Activated CD8-positive, alpha-beta memory T cell treated with anti-CD3 and anti-CD28 coated beads for 4 hours (primary cell): ENCODE data around the gene RASAL3.
"Not testable (repeated sequence)": the region's sequence is repeated elsewhere in the genome, so short reads cannot be mapped to it uniquely, and the experiment has no call there.

Experiments
- DNase-seq, 2 donors: peaks; one replicate each; pipeline ENCODE4 v3.0.0-alpha.2; 2020; ENCODE audit warnings: low read depth in 2 of 2

The RASAL3 gene

DNA sequence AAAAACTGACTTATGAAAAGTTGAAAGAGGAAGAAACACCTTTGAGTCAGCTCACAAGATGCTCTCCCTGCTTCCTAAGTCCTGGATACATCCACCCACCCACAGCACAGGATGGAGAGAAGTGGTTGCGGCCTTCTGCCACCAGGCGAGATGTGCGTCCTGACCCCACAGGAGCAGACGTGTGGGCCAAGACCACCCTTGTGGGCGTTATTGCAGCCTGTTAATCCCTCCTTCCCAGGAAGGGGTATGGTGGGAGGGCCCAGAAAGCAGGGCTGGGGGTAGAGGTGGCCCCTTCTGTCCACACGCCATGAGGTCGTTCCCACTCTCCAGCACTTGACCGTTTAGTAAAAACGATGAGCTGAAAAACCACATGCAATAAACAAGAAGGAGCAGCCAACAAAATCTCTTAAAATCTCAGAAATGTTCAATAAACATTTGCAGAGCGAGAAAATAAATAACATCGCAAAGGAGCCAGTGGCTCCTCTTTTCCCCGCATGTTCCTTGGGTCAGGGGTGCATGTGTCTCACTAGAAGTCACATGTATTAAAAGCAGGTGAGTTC is 43.1 kb downstream of the RASAL3 start:
- no peak for DNase-seq

DNA sequence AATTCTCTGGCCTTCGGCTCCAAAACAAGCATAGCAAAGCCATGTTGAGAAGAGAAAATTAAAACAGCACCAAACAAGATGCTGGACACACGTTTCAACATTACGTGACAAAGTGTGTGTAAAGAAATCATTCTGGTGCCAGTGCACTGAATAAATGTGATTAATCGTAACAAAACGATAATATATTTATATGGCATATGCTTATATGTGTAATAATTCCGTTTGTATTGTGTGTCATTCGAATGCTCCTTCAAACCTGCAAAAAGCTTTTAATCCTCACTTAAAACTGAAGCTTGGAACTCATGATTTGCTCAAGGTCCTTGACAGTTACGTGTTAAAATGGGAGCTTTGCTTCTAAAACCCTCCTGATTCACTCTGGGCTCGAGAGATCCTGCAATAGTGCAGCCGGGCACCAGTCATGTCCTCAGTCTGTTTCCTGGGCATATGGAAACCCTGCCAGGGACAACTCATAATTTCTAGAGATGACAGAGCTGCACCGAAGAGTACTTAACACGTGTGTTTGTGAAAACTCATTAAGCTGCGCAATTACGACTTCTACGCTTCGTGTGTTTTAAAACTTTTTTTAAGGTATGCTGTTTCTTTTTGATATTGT is 44.8 kb downstream of the RASAL3 start:
- no peak for DNase-seq

DNA sequence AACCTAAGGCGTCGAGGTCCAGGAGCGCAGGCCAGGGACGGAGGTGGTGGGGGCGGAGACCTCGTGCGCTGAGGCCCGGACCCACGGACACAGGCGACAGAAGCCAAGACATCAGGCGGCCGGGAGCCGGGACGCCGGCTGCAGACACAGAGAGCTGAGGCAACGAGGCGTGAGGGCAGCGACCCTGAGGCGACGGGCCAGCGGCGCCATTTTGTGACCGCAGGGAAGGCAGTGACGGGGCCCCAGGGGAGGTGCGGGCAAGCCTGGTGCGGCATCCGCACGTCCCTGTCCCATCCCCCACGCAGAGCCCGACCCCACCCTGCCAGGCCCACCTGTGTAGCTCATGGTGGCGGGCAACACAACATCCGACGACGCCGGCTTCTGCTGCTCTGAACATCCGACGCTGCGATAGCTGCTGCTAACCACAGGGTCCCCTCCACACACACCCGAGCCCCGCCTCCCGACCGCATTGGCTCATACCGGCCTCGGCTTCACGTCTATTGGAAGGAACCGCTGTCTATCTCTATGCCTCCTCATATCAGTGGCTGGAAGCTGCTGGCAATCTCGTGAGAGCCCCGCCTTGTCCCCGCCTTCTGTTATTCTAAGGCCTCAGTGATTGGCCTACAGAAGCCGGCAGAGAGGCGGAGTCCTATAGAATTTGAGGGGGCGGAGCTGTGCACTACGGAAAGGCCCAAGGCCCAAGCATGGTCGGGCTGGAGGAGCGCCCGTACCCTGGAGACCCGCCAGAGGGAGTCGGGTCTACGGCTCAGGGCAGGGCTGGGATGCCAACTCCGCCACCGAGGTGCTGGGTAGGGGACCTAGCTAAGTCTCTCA is 45.5 kb downstream of the RASAL3 start, which contains the start of gene AKAP8L:
TSS of gene AKAP8L (minus strand) at position 410 of the 834 bp plus-strand sequence. CDS start at position 345, 65 bp downstream.
- peak; percentile 97 to 98 for DNase-seq

DNA sequence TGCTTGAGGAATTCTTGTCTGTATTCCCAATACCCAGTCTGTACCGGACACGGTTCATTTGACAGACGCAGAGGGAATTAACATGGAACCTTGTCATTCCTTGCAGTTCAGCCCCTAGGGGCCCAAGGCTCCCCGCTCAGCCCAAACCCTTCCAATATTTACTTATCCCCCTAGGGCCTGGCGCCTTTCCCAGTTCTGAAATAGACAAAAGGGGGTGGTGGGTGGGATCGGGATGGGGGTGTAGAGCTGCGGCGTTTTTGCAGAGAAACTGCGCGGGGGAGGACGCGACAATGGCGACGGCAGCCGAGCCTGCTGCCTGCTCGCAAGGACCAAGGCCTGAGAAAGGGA is 46.1 kb downstream of the RASAL3 start:
- no peak for DNase-seq

DNA sequence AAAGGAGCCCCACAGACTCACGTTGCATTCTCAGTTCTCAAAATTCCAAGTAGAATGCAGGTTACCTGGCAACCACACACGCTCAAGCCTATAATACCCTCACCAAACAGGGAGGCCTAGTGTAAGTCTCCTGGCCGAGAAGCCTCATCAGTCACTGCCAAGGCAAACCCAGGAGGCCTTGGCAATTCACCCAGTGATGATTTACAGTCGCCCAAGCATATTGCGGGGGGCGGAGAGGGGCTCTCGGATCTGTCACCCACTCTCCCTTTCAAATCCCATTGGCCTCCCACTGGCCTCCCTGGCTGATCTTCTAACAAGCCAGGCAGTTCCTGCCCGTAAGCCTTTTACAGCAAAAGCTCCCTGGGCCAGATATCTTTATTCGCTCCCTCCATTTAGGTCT is 46.6 kb downstream of the RASAL3 start:
- DNase-seq = no peak

DNA sequence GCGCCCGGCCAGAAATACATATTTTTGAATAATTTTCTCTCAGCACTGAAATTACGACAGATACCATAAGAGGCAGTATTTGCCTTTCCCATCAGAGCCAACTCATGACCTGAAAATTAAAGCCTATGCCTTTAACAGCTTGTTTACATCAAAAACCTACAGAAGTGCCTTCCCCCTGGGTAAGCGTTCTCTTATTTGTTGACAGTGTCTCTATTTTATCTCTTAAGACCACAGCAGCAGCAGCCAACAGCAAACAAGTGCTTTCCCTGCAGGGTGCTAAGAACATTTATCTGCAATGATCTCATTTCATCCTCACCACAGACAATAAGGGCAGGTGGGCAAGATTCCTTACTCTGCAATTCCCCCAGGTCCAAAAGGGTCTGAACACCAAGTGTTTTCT is 51.5 kb downstream of the RASAL3 start:
- DNase-seq = no peak

DNA sequence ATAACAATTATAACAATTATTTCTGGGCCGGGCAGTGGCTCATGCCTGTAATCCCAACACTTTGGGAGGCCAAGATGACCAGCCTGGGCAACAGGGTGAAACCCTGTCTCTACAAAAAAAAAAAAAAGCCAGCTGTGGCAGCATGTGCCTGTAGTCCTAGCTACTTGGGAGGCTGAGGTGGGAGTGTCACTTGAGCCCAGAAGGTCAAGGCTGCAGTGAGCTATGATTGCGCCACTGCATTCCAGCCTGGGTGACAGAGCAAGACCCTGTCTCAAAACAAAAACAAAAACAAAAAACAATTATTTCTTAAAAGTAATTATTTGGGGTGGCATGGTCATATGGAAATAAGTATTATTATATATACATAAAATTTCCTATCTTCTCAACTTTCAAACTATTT is 53.0 kb downstream of the RASAL3 start:
- DNase-seq = not testable (repeated sequence)

DNA sequence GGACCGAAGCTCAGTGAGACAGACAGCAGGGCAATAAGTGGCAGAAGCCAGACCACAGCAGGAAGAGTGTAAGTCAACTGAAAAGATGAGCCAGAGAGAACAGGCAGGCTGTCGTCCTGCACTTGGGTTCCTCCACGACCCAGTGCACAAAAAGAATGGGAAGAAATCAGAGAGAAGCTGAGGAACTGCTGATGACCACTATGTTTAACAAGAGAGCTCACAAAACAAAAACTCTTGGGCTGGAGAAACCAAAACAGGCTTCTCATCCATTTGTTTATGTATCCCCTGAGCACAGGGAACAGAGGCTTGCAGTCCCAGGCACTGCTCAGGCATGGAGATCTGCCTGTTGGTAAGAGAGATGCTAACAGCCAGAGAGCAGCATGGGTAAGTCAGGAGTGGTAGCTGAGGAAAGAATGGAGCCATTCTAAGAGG is 59.5 kb downstream of the RASAL3 start:
- DNase-seq = no peak

DNA sequence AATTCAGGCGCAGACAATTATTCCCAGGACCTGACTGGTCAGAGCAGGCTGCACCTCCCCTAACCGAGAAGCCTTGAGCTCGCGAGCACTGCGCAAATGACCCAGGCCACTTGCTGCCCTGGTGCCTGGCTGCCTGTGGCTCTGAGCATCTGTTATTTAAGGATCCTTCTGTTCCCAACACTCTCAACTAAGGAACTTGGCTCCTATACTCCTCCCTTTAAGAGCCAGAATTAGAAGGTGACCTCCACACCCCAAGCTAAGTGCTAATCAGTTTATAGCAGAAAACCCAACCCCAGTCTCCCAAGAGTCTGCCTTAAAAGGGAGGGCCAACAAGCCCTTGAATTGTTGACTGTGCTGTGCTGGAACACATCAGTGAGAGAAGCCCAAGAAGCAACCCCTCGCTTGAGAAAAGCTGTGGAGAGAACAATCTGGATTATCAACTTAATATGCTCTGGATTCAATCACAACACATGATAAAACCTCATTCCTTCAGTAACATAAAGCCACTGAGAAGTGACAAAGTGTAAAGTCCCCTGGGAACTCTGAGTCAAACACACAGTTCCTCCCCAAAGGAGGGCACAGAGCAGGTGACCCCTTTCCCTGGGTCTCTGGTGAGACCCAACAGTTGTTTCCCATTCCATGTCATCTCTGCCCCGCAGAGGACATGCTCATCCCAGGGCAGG is 60.1 kb downstream of the RASAL3 start:
- DNase-seq = no peak

DNA sequence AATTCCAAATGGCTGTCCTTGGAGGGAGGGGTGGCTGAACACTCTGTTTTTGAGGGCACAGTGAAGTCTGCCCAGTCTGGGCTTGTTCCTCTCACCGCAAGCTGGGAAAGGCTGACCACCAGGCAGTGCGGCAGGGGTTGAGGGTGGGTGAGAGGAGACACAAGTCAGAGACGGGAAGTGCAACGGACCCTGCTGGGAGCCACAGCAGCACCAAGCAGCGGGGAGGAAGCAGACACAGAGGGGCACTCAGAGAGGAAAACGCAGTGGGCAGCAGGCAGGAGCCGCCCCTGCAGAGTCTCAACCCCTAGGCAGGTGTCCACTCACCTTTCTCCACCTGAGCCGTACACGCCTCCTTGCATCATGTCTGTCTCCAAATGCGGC is 61.2 kb downstream of the RASAL3 start:
- no peak for DNase-seq

DNA sequence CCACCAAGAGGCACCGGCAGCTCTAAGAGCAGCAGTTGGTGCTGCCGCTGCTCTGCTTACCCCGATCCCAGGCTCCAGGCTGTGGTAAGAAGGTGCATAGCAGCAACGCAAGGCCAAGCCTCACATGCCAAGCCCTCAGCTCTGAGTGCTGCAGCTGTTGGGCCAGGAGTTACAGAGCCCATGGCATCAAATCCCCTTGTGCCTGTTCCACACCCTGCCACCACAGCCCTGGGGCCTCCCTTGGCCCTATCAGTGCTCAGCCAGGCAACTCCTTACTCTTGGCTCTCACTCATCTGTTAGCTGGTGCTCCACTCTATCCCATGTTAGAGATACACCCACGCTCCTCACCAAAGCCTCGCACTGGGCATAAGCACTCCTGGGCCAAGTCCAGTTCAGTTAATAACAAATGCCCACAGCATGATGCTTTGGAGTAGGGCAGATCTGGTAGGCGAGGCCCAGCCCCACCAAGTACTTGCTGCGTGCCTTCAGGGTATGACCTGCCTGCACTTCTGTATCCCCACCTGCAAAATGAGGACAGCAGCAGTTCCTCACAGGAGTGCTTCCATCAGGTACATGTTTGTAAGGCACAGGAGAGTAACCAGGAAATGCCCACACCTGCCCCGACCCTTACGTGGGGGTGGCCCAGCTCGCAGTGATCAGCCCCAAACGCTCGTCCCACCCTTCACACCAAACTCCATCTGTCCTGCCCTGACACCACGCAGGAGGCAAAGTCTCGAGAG is 61.8 kb downstream of the RASAL3 start:
- DNase-seq = no peak
